Neural progenitor cell (in vitro differentiated cells): ENCODE measurements around the gene ZNF282. TPM values are rescaled to one million over a fixed set of nuclear protein-coding genes. Genes with fewer than 3 reads are reported as not detected.

Source experiments
- DNase-seq: peaks from one replicate; pipeline ENCODE4 v3.0.0-alpha.2; 2016; ENCODE audit warnings: low spot score
- H2AFZ ChIP-seq: fragments of 200-600 bp; sonication (generic); replicated peaks from 2 replicates; pipeline ENCODE4 v1.6.1; 2016; ENCODE audit warnings: antibody characterized with exemption
- H3F3A ChIP-seq: fragments of 200-600 bp; sonication (generic); 2 replicates; pipeline ENCODE4 v1.6.1; 2016; ENCODE audit warnings: antibody characterized with exemption, low read depth
- H3K27ac ChIP-seq: fragments of 200-600 bp; sonication (generic); 2 replicates; pipeline ENCODE4 v1.5.1; 2016; ENCODE audit warnings: mild to moderate bottlenecking
- H3K27me3 ChIP-seq: fragments of 200-600 bp; sonication (generic); 2 replicates; pipeline ENCODE4 v1.6.1; 2016; ENCODE audit warnings: mild to moderate bottlenecking, moderate library complexity
- H3K36me3 ChIP-seq: fragments of 200-600 bp; sonication (generic); 2 replicates; pipeline ENCODE4 v1.5.1; 2016
- H3K4me1 ChIP-seq: fragments of 200-600 bp; sonication (generic); 2 replicates; pipeline ENCODE4 v1.6.1; 2016; ENCODE audit warnings: mixed run types
- H3K4me2 ChIP-seq: fragments of 200-600 bp; sonication (generic); 2 replicates; pipeline ENCODE4 v1.6.1; 2016
- H3K4me3 ChIP-seq: fragments of 200-600 bp; sonication (generic); 2 replicates; pipeline ENCODE4 v1.5.1; 2016
- H3K79me2 ChIP-seq: fragments of 200-600 bp; sonication (generic); 2 replicates; pipeline ENCODE4 v1.6.1; 2016; ENCODE audit warnings: low read depth
- H3K9ac ChIP-seq: fragments of 200-600 bp; sonication (generic); 2 replicates; pipeline ENCODE4 v1.6.1; 2016
- H3K9me3 ChIP-seq: fragments of 200-600 bp; sonication (generic); 2 replicates; pipeline ENCODE4 v1.5.1; 2016; ENCODE audit warnings: low read depth
- H4K20me1 ChIP-seq: fragments of 200-600 bp; sonication (generic); 2 replicates; pipeline ENCODE4 v1.6.1; 2016; ENCODE audit warnings: low read depth
- H3K27ac Mint-ChIP-seq: 3 replicates; pipeline ENCODE4 v1.8.0; 2021; ENCODE audit warnings: mixed read lengths
- H3K27me3 Mint-ChIP-seq: 2 replicates; pipeline ENCODE4 v1.8.0; 2022; ENCODE audit warnings: low read depth, mild to moderate bottlenecking, inconsistent platforms, moderate library complexity, mixed read lengths; ENCODE audit not compliant: insufficient read depth
- H3K36me3 Mint-ChIP-seq: 3 replicates; pipeline ENCODE4 v1.8.0; 2021; ENCODE audit warnings: mixed read lengths
- H3K4me1 Mint-ChIP-seq: 3 replicates; pipeline ENCODE4 v1.8.0; 2021; ENCODE audit warnings: mixed read lengths
- H3K4me3 Mint-ChIP-seq: 3 replicates; pipeline ENCODE4 v1.8.0; 2021; ENCODE audit warnings: mild to moderate bottlenecking, moderate library complexity, mixed read lengths
- H3K9me3 Mint-ChIP-seq: 3 replicates; pipeline ENCODE4 v1.8.0; 2020; ENCODE audit warnings: mixed read lengths
- CTCF ChIP-seq: fragments of 200-600 bp; sonication (generic); IDR thresholded peaks from 2 replicates; pipeline ENCODE4 v1.5.1; 2017; ENCODE audit warnings: antibody characterized with exemption, mild to moderate bottlenecking
- EZH2 ChIP-seq: fragments of 200-600 bp; sonication (generic); IDR thresholded peaks from 2 replicates; pipeline ENCODE4 v1.6.1; 2017; ENCODE audit warnings: antibody characterized with exemption, mild to moderate bottlenecking, moderate library complexity
- EZH2phosphoT487 ChIP-seq: fragments of 200-600 bp; sonication (generic); IDR thresholded peaks from 2 replicates; pipeline ENCODE4 v1.6.1; 2017; ENCODE audit warnings: antibody characterized with exemption
- total RNA-seq: library from RNA; depleted of rRNA; stranded (reverse); fragments of >200 nt; gene quantifications from 2 replicates; pipeline ENCODE4 v1.2.3, GENCODE V29; 2015; ENCODE audit warnings: low replicate concordance

The ZNF282 gene
- total RNA-seq, 1 donor from 2014 or later, result 15.9 TPM

DNA sequence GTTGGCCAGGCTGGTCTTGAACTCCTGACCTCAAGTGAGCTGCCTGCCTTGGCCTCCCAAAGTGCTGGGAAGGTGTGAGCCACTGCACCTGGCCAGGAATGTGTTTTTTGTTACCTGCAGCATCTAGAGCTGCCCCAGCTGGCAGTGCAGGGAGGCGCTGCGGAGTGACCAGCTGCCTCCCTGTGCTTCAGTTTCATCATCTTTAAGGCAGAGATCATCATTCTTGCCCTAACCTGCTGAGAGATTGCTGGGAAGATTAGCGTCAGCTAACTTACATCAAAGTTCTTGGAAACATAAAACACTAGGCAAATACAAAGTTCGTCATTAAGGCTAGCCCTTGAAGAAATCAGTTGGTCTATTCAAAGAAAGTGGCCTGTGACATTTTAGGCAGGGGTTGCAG, 2.3 kb downstream of the ZNF282 start:
- H3K4me1 ChIP-seq, result no peaks in the 10 kb centered on the region
- TF ChIP-seq EZH2phosphoT487, result no peak
- TF ChIP-seq EZH2, result no peak
- TF ChIP-seq CTCF, result no peak
- no peaks in the 10 kb centered on the region for H3K9me3 ChIP-seq
- no peak for DNase-seq
- H4K20me1 ChIP-seq, result peaks cover 25% of the 10 kb centered on the region
- no peak overlapping the region for H3K27ac ChIP-seq
- peaks cover 42% of the 10 kb centered on the region for H3K79me2 ChIP-seq
- Mint-ChIP-seq H3K9me3 (no peaks in the 10 kb centered on the region), H3K27me3 (peaks cover 4% of the 10 kb centered on the region), H3K4me3 (peak overlapping the region; percentile 95), H3K36me3 (peaks cover 32% of the 10 kb centered on the region), H3K4me1 (peaks cover 12% of the 10 kb centered on the region), H3K27ac (no peak overlapping the region)
- H3K9ac ChIP-seq, result no peak overlapping the region
- no peak overlapping the region for H3K4me3 ChIP-seq
- H2AFZ ChIP-seq, result no peak overlapping the region
- H3K4me2 ChIP-seq, result no peak overlapping the region
- H3K36me3 ChIP-seq, result peaks cover 7% of the 10 kb centered on the region
- peaks cover 5% of the 10 kb centered on the region for H3F3A ChIP-seq
- no peaks in the 10 kb centered on the region for H3K27me3 ChIP-seq

DNA sequence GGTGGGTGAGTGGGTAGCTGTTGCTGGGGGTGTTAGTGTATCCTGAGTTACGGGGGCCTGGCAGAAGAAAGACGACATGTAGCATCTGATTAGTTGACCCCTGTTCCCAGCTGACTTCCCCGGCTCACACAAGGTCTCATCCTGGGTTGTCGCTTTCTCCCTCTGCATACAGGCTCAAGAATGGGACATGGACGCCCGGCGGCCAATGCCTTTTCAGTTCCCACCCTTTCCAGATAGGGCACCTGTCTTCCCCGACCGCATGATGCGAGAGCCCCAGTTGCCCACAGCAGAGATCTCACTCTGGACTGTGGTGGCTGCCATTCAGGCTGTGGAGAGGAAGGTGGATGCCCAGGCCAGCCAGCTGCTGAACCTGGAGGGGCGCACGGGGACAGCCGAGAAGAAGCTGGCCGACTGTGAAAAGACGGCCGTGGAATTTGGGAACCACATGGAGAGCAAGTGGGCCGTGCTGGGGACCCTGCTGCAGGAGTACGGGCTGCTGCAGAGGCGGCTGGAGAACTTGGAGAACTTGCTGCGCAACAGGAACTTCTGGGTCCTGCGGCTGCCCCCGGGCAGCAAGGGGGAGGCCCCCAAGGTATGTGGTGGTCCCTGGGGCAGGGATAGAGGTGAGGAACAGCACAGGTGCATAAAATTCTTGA, 2.9 kb downstream of the ZNF282 start:
- H3K4me1 Mint-ChIP-seq, result peaks cover 12% of the 10 kb centered on the region
- H3K9me3 ChIP-seq, result no peaks in the 10 kb centered on the region

DNA sequence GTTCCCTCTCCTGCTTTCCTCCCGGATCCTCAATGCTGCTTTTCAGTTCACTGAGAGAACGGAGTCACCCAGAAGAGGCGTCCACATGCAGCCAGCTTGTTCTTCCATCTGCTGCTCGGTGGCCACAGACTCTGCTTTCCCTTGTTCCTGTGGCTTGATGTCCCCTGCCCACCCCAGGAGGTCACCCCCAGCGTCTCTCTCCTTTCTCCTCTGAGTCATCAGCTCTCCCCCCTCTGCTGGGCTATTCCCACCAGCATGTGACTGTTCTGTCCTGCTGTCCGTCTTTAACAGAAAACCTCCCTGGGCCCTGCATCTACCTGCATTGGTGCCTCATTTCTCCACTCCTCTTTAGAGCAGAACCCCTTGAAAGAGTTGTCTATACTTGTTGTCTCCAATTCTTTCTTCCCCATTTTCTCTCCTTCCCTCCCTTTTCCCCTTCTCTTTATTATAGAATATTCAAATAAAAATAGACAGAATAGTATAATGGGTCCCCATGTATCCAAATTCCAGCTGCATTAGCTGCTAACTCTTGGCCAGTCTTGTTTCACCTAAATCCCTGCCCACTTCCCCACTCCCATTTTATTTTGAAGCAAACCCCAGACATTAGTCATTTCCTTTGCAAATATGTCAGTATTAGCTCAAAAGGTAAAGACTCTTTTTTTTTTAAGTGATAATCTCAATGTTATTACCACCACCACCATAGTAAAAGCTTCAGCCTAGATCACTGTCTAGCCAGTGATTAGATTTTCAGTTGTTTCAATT, 4.1 kb downstream of the ZNF282 start:
- Histone ChIP-seq H3K4me1 (no peaks in the 10 kb centered on the region), H4K20me1 (peaks cover 43% of the 10 kb centered on the region), H3K9me3 (no peaks in the 10 kb centered on the region), H3K9ac (no peak overlapping the region), H3K36me3 (peaks cover 7% of the 10 kb centered on the region), H3K4me3 (no peak overlapping the region), H2AFZ (no peak overlapping the region), H3F3A (peaks cover 5% of the 10 kb centered on the region), H3K27ac (no peak overlapping the region), H3K4me2 (no peak overlapping the region), H3K79me2 (peaks cover 48% of the 10 kb centered on the region), H3K27me3 (no peaks in the 10 kb centered on the region)
- no peaks in the 10 kb centered on the region for H3K9me3 Mint-ChIP-seq
- H3K36me3 Mint-ChIP-seq, result peaks cover 44% of the 10 kb centered on the region
- H3K4me1 Mint-ChIP-seq, result peaks cover 12% of the 10 kb centered on the region
- no peak overlapping the region for H3K4me3 Mint-ChIP-seq
- peaks cover 4% of the 10 kb centered on the region for H3K27me3 Mint-ChIP-seq
- no peak for DNase-seq
- TF ChIP-seq EZH2 (no peak), CTCF (no peak), EZH2phosphoT487 (no peak)
- no peak overlapping the region for H3K27ac Mint-ChIP-seq

More for the DNA sequence above, 2.9 kb downstream of the ZNF282 start:
- no peak overlapping the region for H3K27ac ChIP-seq
- H3K4me1 ChIP-seq, result no peaks in the 10 kb centered on the region
- no peak overlapping the region for H3K4me2 ChIP-seq
- Mint-ChIP-seq H3K27me3 (peaks cover 4% of the 10 kb centered on the region), H3K36me3 (peaks cover 35% of the 10 kb centered on the region), H3K9me3 (no peaks in the 10 kb centered on the region), H3K27ac (no peak overlapping the region), H3K4me3 (peak overlapping the region; percentile 95)
- no peak overlapping the region for H3K9ac ChIP-seq
- H3K79me2 ChIP-seq, result peaks cover 48% of the 10 kb centered on the region
- no peak for DNase-seq
- no peak overlapping the region for H2AFZ ChIP-seq
- H4K20me1 ChIP-seq, result peaks cover 32% of the 10 kb centered on the region
- H3K36me3 ChIP-seq, result peaks cover 7% of the 10 kb centered on the region
- peaks cover 5% of the 10 kb centered on the region for H3F3A ChIP-seq
- no peaks in the 10 kb centered on the region for H3K27me3 ChIP-seq
- TF ChIP-seq EZH2 (no peak), CTCF (no peak), EZH2phosphoT487 (no peak)
- no peak overlapping the region for H3K4me3 ChIP-seq
